DMS114 treated with DMSO at 0.1 percent for 48 hours (cell line): ENCODE measurements around the gene SH3PXD2A.
"Not testable (repeated sequence)": the region's sequence is repeated elsewhere in the genome, so short reads cannot be mapped to it uniquely, and the experiment has no call there.

Experiments used
- DNase-seq: peaks from one replicate; lab custom pipeline; 2025; ENCODE audit not compliant: unreplicated experiment; lab: John Stamatoyannopoulos, UW

Gene SH3PXD2A

DNA sequence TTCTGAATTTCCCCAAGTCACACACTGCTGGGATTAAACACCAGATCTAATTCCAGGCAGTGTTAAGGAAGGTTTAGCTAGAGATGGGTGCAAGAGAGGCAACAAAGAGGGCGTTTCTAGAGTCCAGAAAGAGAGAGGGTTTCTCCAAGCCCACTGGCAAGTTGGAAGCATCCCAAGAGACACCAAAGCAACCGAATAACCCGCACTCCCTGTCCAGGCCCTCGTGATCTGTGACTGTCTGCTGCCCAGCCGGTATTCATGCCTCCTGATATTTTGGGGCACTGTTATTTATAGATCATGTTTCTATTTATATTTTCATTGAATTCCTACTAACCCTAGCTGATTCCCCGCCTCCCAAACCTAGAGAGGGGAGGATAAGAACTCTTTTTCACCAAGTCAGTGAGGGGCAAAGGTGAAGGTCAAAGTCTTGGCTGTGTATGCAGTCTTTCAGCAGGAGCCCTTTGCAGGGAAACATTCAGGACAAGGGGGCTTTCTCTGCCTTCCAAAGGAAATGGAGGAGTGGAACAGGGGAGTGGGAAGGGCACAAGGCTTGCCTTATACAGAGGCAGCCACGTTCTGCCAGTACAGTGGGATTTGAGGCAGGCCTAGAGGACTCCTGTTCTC is 103.6 kb downstream of the SH3PXD2A start:
- DNase-seq, result no peak

GRCh38 chr10:103750836-103751235 is 104.5 kb downstream of the SH3PXD2A start:
- DNase-seq, result no peak

DNA sequence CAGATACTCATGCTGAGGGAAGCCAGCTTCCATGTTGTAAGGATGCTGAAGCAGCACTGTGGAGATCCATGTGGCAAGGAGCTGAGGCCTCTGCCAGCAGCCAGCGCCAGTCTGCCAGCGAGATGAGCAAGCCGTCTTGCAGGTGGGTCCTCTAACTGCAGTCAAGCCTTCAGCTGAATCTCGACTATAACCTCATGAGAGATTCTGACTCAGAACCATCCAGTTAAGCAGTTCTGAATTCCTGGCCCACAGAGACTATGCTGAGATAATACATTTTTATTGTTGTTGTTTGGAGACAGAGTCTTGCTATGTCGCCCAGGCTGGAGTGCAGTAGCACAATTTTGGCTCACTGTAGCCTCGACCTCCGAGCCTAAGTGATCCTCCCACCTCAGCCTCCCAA is 105.6 kb downstream of the SH3PXD2A start:
- DNase-seq, result no peak

DNA sequence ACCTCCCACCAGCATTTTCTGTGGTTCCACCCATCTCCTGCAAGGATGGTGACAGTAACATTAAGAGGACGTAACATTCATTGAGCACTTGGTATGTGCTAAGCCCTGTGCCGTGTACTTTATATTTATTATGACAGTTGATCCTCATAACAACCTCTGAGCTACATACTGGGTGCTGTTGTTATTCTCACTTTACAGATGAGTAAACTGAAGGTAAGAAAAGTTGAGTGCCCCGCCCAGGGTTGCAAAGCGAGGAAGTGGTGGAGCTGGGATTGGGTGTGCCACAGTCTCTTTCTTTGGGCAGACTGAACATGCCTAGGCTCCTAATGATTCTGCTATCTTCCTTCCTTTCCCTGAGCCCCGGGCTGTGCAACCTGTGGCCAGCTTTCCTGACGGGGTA is 107.4 kb downstream of the SH3PXD2A start:
- DNase-seq, result no peak

GRCh38 chr10:103747193-103747865 is 108.0 kb downstream of the SH3PXD2A start:
- no peak for DNase-seq

DNA sequence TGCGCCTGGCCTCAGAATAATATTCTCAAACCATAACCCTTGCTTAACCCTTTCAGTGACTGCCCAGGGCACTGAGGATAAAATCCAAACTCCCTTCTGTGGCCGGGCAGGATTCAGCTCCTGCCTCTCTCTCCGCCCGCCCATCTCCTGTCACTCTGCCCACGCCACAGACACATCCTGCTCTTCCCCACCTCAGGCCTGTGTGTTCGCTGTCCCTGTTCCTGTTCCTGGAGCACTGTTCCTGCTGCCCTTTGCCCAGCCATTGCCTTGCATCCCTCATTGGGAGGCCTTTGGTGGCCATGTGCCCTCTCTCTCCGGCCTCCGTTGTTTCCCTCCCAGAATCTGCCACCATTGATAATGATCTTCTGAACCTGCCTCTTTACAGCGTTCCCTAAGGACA is 108.8 kb downstream of the SH3PXD2A start:
- no peak for DNase-seq

DNA sequence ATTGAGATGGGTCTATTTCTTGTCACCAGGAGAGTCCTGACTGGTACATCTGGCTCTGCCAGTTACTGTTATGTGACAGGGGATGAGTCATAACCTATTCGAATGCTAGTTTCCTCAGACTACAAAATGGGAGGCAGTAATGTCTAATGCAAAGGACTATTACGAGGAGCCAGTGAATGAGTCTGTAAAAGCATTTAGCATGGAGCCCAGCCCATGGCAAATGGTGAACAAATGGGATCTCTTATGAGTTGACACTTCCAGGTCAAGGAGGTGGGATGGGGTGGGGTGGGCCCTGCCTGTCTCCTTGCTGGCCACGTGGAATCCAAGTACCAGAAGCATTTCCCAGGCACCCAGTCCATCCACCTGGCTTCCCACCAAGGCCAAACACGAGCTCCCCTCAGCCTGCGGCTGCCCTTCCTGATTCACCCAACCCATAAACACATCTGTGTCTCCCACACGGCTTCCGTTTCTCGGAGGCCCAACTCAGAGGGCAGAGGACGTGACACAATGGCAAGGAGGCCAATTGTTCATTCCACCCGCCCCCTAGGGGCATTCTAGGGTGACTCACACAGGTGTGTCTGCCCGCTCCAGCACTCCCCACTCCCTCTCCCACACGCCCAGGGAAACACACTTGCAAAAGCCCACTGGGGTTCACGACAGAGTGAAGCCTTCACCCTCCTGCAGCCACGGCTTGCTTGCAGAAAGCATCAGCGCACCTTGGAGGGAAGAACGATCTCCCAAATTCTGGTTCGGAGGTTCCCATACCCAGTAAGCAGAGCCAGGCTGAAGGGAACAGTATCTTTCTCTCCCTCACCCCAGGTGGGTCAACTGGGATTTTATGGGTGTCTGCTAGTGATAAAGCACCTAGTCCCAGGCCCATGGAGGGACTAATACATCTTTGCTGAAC is 109.8 kb downstream of the SH3PXD2A start:
- no peak for DNase-seq

GRCh38 chr10:103742824-103743223 is 112.6 kb downstream of the SH3PXD2A start:
- DNase-seq, result no peak

GRCh38 chr10:103740611-103741010 is 114.8 kb downstream of the SH3PXD2A start:
- no peak for DNase-seq

GRCh38 chr10:103739039-103739764 is 116.2 kb downstream of the SH3PXD2A start:
- no peak for DNase-seq

DNA sequence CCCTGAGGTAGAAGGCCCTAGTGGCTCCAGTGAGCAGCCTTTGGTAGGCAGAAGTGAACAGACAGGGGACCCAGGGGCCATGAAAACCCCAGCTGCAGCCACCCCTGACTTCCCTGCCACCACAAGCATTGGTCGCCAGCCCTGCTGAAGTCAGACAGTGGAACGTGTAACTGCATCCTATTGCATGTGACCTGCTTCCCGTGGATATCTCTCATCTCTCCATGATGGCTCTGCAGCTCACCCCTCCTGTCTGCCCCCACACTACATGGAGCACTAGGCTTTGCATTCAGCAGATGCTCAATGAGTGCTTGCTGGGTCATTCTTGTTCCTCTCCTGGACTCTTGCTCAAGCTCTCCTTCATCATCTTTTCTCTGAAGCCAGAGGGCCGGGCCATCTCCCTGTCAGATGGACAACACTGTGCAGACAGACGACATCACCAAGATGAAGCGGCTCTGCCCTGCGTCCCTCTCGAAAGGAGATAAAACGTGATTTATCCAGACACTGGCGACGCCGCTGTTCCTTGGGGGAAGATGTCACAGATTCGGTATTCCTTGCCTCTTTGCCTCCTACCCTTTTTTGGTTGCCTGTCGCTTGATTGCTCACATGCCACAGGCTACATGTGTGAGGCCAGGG is 117.5 kb downstream of the SH3PXD2A start:
- no peak for DNase-seq

DNA sequence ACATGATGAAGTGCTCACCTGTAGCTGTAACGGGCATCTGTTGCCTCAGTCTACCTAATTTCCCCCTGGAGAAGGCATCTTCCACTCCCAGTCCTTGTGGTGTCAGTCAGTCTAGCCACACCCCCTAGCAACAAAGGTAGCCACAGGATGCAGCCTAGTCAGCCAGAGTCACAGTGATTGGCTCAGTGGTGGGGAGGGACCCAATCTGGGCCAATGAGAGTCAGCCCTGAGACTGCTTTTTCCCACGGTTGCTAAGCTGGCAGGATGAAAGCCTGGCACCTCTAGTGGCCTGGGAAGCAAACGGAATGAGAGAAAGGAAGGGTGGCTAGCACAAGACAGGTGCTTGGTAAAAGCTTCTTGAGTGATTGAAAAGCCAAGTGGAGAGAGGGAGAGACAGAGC is 118.6 kb downstream of the SH3PXD2A start:
- no peak for DNase-seq

GRCh38 chr10:103736044-103736443 is 119.3 kb downstream of the SH3PXD2A start:
- DNase-seq, result no peak

- no peak for DNase-seq
Measured at GRCh38 chr10:103734731-103735130, 120.6 kb downstream of the SH3PXD2A start.

GRCh38 chr10:103733045-103733419 is 122.3 kb downstream of the SH3PXD2A start:
- no peak for DNase-seq

DNA sequence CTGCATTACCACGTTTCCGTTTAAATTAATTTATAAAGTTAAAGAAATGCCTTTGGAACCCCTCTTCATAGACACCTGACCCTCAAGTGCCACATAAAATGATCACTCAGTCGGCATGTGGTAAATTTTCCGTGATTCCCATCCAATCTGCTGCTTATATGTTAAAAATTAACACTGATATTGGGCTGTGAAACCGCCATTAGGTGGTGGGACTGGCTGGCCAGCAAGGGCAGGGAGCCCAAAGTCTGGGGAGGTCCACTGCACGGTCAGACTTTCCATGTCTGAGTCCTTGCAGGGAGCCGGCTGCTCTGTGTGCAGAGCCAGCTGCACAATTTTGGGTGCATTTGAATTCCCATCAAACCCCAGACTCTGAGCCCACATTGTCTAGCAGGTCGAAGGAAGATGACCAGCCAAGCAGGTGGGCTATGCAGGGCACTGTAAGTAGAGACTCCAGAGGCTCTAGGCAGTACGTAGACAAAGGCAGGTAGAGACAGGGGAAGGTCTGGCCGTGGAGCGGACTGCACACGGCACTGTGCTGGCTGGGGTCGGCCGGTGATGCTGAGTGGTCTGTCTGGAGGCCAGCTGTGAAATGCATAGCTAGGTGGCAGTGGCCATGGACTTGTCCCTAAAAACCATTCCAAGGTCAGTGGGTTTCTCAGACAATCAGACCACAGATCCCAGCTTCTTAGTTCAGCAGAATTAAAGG is 122.9 kb downstream of the SH3PXD2A start:
- DNase-seq, result no peak

DNA sequence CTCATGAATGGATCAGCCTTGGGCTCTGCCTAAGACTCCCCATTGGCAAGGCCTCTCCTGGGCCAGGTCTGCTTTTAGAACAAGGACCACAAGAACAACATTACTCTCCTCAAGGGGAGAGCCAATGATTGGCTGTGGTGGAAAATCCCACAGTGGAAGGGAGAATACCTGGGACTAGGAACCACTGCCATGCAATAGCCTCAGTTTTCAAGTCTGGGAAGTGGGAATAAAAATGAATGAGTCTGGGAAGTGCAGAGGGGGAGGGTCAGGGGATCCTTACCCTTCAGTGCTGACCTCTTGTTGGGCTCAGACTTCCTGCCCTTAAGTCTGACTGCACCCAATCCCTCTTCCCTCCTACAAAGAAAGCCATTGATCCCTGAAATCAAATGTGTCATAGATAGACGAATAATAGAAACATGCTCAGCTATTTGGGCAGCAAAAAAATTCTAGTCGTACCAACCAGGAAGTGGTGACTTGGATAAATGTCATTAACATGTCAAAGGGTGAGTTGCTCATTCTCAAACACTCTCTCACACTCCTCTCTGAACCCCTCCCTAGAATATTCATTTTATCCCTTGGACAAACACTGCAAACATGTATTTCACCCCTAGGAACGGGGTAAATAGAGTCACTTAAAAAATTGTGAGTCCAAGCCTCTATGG is 123.6 kb downstream of the SH3PXD2A start:
- no peak for DNase-seq

GRCh38 chr10:103731026-103731425 is 124.3 kb downstream of the SH3PXD2A start:
- DNase-seq, result not testable (repeated sequence)

GRCh38 chr10:103729851-103730250 is 125.5 kb downstream of the SH3PXD2A start:
- DNase-seq, result no peak
